Measurements from ENCODE around the gene LRBA.

GRCh38 chr4:150867148-150867547 is 147.9 kb downstream of the LRBA start:
- TF ChIP-seq POLR2A (IDR thresholded peaks at IDR 0.05; ENCODE audit: low read depth, low read length) (no peak), RAD21 (IDR thresholded peaks at IDR 0.05; ENCODE audit: low read length) (peak; percentile 77), CTCF (conservative IDR thresholded peaks at IDR 0.05; ENCODE audit: low read depth, low read length) (peak; percentile 76), RFX5 (IDR thresholded peaks at IDR 0.05; ENCODE audit: low read depth, low read length) (no peak), SMC3 (IDR thresholded peaks at IDR 0.05; ENCODE audit: low read depth, low read length) (peak; percentile 82), MAZ (IDR thresholded peaks at IDR 0.05; ENCODE audit: borderline replicate concordance, low read depth, low read length) (no peak), MAFK (IDR thresholded peaks at IDR 0.05; ENCODE audit: low read depth, low read length) (peak; percentile 69), ELK1 (IDR thresholded peaks at IDR 0.05; ENCODE audit: borderline replicate concordance, low read depth, low read length) (no peak), BHLHE40 (IDR thresholded peaks at IDR 0.05; ENCODE audit: low read depth, low read length) (no peak), MXI1 (IDR thresholded peaks at IDR 0.05; ENCODE audit: borderline replicate concordance, low read depth, low read length) (no peak), CEBPB (IDR thresholded peaks at IDR 0.05; ENCODE audit: low read depth, low read length) (no peak)
